ENCODE measurements around the gene FGR. TPM values are rescaled to one million over a fixed set of nuclear protein-coding genes. Genes with fewer than 3 reads are reported as not detected.

FGR gene
- total and polyA plus RNA-seq, 2 of the 13 experiments (the other 11 are each of a cell fraction or from before 2014, with no cell fraction given) = not detected

GRCh38 chr1:27564710-27565649, 70.0 kb downstream of the FGR start:
- BruUV-seq (replicated peaks) = no TSS peak
- Histone ChIP-seq H2AFZ (ENCODE audit: low read length) (no peak overlapping the region), H3K4me3 (replicated peaks in 1 of 3; ENCODE audit: insufficient read depth in 1 of 3, low read depth in 2 of 3, low read length in 3 of 3) (peak overlapping the region in 1 of 3 experiments; percentile 57; a peak in 2 of 6 replicates), H3K36me3 (replicated peaks in 1 of 2; ENCODE audit: control insufficient read depth in 1 of 2, insufficient read depth in 2 of 2, low read length in 2 of 2) (0 out of 5 replicates have a peak, but pooled peaks cover 0 to 5% of the 10 kb centered on the region in 2 experiments), H3K9me3 (ENCODE audit: low read length) (no peaks in the 10 kb centered on the region), H3K79me2 (ENCODE audit: insufficient read depth, low read length) (peaks cover 19% of the 10 kb centered on the region), H3K9ac (ENCODE audit: insufficient read depth, low read depth, low read length) (peak overlapping the region; percentile 76), H4K20me1 (ENCODE audit: insufficient read depth, low read length) (peaks cover 8% of the 10 kb centered on the region), H3K4me2 (ENCODE audit: low read depth, low read length) (peak overlapping the region; percentile 86), H3K27me3 (ENCODE audit: control insufficient read depth in 1 of 2, insufficient read depth in 2 of 2, low read length in 2 of 2) (no peaks in the 10 kb centered on the region), H3K4me1 (ENCODE audit: insufficient read depth, low read length) (peaks cover 94% of the 10 kb centered on the region), H3K27ac (ENCODE audit: extremely low read length, insufficient read depth, low read length) (peak overlapping the region; percentile 95)
- intact Hi-C loops (cut with micrococcal nuclease; ENCODE audit: unreplicated experiment) = loop anchor here (5.0 kb wide), 2 partner anchors 37 to 97 kb away; partner anchors contain the start of gene AHDC1
- 90% methylated on average over 22 of the region's 26 CpGs for WGBS (ENCODE audit: low lambda C conversion rate)
- DNase-seq (ENCODE audit: low spot score) (no peak), FAIRE-seq (no peak), ATAC-seq (no peak)
- CTCF ChIA-PET (ENCODE audit: low intra/inter-chr PET ratio, low total read pairs) = no interaction called here
- in situ Hi-C loops (cut with HindIII; ENCODE audit: extremely low pct_ligation_motif_present, low pct_unique_long_range_greater_than_20kb) = no loop called here
- POLR2A ChIA-PET = interaction anchor here (1.0 to 3.4 kb wide), 17 partner anchors 9 to 258 kb away, joined by 3 to 48 read pairs (median 7); partner anchors contain the start of genes FAM76A and WASF2
- TF ChIP-seq ZMYM3 (CRISPR knock-in tag; IDR thresholded peaks at IDR 0.05) (peak; percentile 96), ZNF18 (CRISPR knock-in tag; IDR thresholded peaks at IDR 0.05; ENCODE audit: insufficient replicate concordance) (no peak), STAG1 (CRISPR knock-in tag; IDR thresholded peaks at IDR 0.05) (no peak), KDM1A (CRISPR knock-in tag; IDR thresholded peaks at IDR 0.05) (peak; percentile 39; the same call in 1 of the 2 replicates), ZNF768 (CRISPR knock-in tag; IDR thresholded peaks at IDR 0.05) (peak; percentile 100), FOXA3 (CRISPR knock-in tag; IDR thresholded peaks at IDR 0.05) (no peak)
- TF ChIP-seq, protein P1, sequence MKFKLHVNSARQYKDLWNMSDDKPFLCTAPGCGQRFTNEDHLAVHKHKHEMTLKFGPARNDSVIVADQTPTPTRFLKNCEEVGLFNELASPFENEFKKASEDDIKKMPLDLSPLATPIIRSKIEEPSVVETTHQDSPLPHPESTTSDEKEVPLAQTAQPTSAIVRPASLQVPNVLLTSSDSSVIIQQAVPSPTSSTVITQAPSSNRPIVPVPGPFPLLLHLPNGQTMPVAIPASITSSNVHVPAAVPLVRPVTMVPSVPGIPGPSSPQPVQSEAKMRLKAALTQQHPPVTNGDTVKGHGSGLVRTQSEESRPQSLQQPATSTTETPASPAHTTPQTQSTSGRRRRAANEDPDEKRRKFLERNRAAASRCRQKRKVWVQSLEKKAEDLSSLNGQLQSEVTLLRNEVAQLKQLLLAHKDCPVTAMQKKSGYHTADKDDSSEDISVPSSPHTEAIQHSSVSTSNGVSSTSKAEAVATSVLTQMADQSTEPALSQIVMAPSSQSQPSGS (CRISPR knock-in tag; IDR thresholded peaks at IDR 0.05) = no peak
